ENCODE data around the gene TMEM80.

Gene TMEM80

GRCh38 chr11:656426-656825, 39.2 kb upstream of the TMEM80 start:
- DNase-seq (ENCODE audit: low spot score) = no peak
- TF ChIP-seq CTCF (IDR thresholded peaks at IDR 0.05; ENCODE audit: extremely low read depth, insufficient read depth, missing control alignments) = no peak
- in situ Hi-C loops (cut with MboI; ENCODE audit: low pct_unique_long_range_greater_than_20kb, low sequenced_read_pairs, unreplicated experiment) = no loop called here

- in situ Hi-C loops (cut with MboI; ENCODE audit: low pct_unique_long_range_greater_than_20kb, low sequenced_read_pairs, unreplicated experiment) = no loop called here
- no peak for DNase-seq (ENCODE audit: low spot score)
These were observed 38.8 kb upstream of the TMEM80 start for GRCh38 chr11:656866-657265.

GRCh38 chr11:657691-658126, 37.9 kb upstream of the TMEM80 start:
- in situ Hi-C loops (cut with MboI; ENCODE audit: low pct_unique_long_range_greater_than_20kb, low sequenced_read_pairs, unreplicated experiment) = no loop called here
- TF ChIP-seq CTCF (IDR thresholded peaks at IDR 0.05; ENCODE audit: extremely low read depth, insufficient read depth, missing control alignments) = no peak
- no peak for DNase-seq (ENCODE audit: low spot score)

More at GRCh38 chr11:656866-657265, 38.8 kb upstream of the TMEM80 start:
- no peak for TF ChIP-seq CTCF (IDR thresholded peaks at IDR 0.05; ENCODE audit: extremely low read depth, insufficient read depth, missing control alignments)

GRCh38 chr11:659532-660085, 36.0 kb upstream of the TMEM80 start:
- no peak for DNase-seq (ENCODE audit: low spot score)
- TF ChIP-seq CTCF (IDR thresholded peaks at IDR 0.05; ENCODE audit: extremely low read depth, insufficient read depth, missing control alignments) = no peak
- in situ Hi-C loops (cut with MboI; ENCODE audit: low pct_unique_long_range_greater_than_20kb, low sequenced_read_pairs, unreplicated experiment) = no loop called here

GRCh38 chr11:660281-660680, 35.3 kb upstream of the TMEM80 start:
- no peak for DNase-seq (ENCODE audit: low spot score)
- in situ Hi-C loops (cut with MboI; ENCODE audit: low pct_unique_long_range_greater_than_20kb, low sequenced_read_pairs, unreplicated experiment) = no loop called here
- no peak for TF ChIP-seq CTCF (IDR thresholded peaks at IDR 0.05; ENCODE audit: extremely low read depth, insufficient read depth, missing control alignments)

- DNase-seq (ENCODE audit: low spot score) = no peak
- no peak for TF ChIP-seq CTCF (IDR thresholded peaks at IDR 0.05; ENCODE audit: extremely low read depth, insufficient read depth, missing control alignments)
- in situ Hi-C loops (cut with MboI; ENCODE audit: low pct_unique_long_range_greater_than_20kb, low sequenced_read_pairs, unreplicated experiment) = no loop called here
These were observed 34.8 kb upstream of the TMEM80 start for GRCh38 chr11:660681-661444.
